Raji (cell line): ENCODE data around the gene HSD17B4.

Source experiments
- POLR2A ChIP-seq: IDR thresholded peaks from 2 replicates; pipeline ENCODE4 v1.6.1; 2011; ENCODE audit warnings: low read depth, low read length, control low read depth; ENCODE audit not compliant: insufficient read depth

The HSD17B4 gene

GRCh38 chr5:119483155-119483554 is 30.9 kb downstream of the HSD17B4 start:
- TF ChIP-seq POLR2A = no peak

GRCh38 chr5:119484884-119485283 is 32.6 kb downstream of the HSD17B4 start:
- TF ChIP-seq POLR2A = no peak

GRCh38 chr5:119501671-119502179 is 49.4 kb downstream of the HSD17B4 start:
- no peak for TF ChIP-seq POLR2A

GRCh38 chr5:119512277-119512676 is 60.0 kb downstream of the HSD17B4 start:
- TF ChIP-seq POLR2A = no peak

GRCh38 chr5:119515192-119515591 is 62.9 kb downstream of the HSD17B4 start:
- TF ChIP-seq POLR2A = no peak

GRCh38 chr5:119521232-119521631 is 68.9 kb downstream of the HSD17B4 start:
- no peak for TF ChIP-seq POLR2A

GRCh38 chr5:119522841-119523240 is 70.5 kb downstream of the HSD17B4 start:
- TF ChIP-seq POLR2A = no peak

GRCh38 chr5:119524485-119524884 is 72.2 kb downstream of the HSD17B4 start:
- no peak for TF ChIP-seq POLR2A

GRCh38 chr5:119527351-119527750 is 75.1 kb downstream of the HSD17B4 start:
- TF ChIP-seq POLR2A = no peak

- no peak for TF ChIP-seq POLR2A
Measured at GRCh38 chr5:119529811-119530210, 77.5 kb downstream of the HSD17B4 start.

GRCh38 chr5:119532637-119533036 is 80.3 kb downstream of the HSD17B4 start:
- no peak for TF ChIP-seq POLR2A

GRCh38 chr5:119537704-119538103 is 85.4 kb downstream of the HSD17B4 start:
- no peak for TF ChIP-seq POLR2A

GRCh38 chr5:119541716-119542115 is 89.4 kb downstream of the HSD17B4 start:
- no peak for TF ChIP-seq POLR2A

GRCh38 chr5:119551819-119552218 is 99.5 kb downstream of the HSD17B4 start:
- no peak for TF ChIP-seq POLR2A

GRCh38 chr5:119554597-119554996 is 102.3 kb downstream of the HSD17B4 start:
- no peak for TF ChIP-seq POLR2A

- TF ChIP-seq POLR2A = no peak
Measured at GRCh38 chr5:119570910-119571309, 118.6 kb downstream of the HSD17B4 start.

GRCh38 chr5:119578937-119579336 is 126.6 kb downstream of the HSD17B4 start:
- no peak for TF ChIP-seq POLR2A
